ENCODE data around the gene EHMT1.

- no peak for TF ChIP-seq TP53 (CRISPR knock-in tag; IDR thresholded peaks at IDR 0.05)
- TF ChIP-seq JUNB (IDR thresholded peaks at IDR 0.05): no peak
- TF ChIP-seq REST (IDR thresholded peaks at IDR 0.05): no peak
- no peak for TF ChIP-seq ZSCAN20 (CRISPR knock-in tag; IDR thresholded peaks at IDR 0.05)
- no peak for TF ChIP-seq FOSL2 (IDR thresholded peaks at IDR 0.05)
- no peak for TF ChIP-seq FOSL2 (CRISPR knock-in tag; IDR thresholded peaks at IDR 0.05)
- no peak for TF ChIP-seq POLR2A (IDR thresholded peaks at IDR 0.05; ENCODE audit: low read length)
- no peak for TF ChIP-seq HDAC2 (IDR thresholded peaks at IDR 0.05)
Observed at GRCh38 chr9:137619240-137620047, 639 bp downstream of the EHMT1 start.

Measured in A549 (cell line).